Keratinocyte (primary cell): Measurements from ENCODE around the gene SFXN4. TPM values are rescaled to one million over a fixed set of nuclear protein-coding genes. Genes with fewer than 3 reads are reported as not detected.
A peak's percentile ranks its signal among the peaks of the same experiment; 100 is the strongest.

Source experiments
- DNase-seq: peaks from one replicate; pipeline ENCODE4 v3.0.0-alpha.2; 2011; ENCODE audit warnings: low read depth, missing footprints, low spot score
- FAIRE-seq: peaks from 2 replicates; lab custom pipeline; 2011; peaks lifted over from hg19 to GRCh38; lab: Jason Lieb, UNC
- H2AFZ ChIP-seq: 2 replicates; pipeline ENCODE4 v1.6.0; 2012; ENCODE audit warnings: low read length, control low read depth, inconsistent platforms; ENCODE audit not compliant: control insufficient read depth
- H3K27ac ChIP-seq: 2 replicates; pipeline ENCODE4 v1.5.1; 2011; ENCODE audit warnings: low read length; ENCODE audit not compliant: control insufficient read depth, insufficient read depth
- H3K27me3 ChIP-seq: 3 replicates; pipeline ENCODE4 v1.6.0; 2011; ENCODE audit warnings: low read length; ENCODE audit not compliant: control insufficient read depth, insufficient read depth; ENCODE audit errors: extremely low read depth
- H3K36me3 ChIP-seq, 2 experiments: 2 replicates in 1 of 2; 3 replicates in 1 of 2; pipeline ENCODE4 v1.5.1; 2011; ENCODE audit warnings: low read length in 2 of 2, mild to moderate bottlenecking in 1 of 2; ENCODE audit not compliant: control insufficient read depth in 2 of 2, insufficient read depth in 2 of 2; ENCODE audit errors: extremely low read depth in 1 of 2
- H3K4me1 ChIP-seq: 3 replicates; pipeline ENCODE4 v1.5.1; 2011; ENCODE audit warnings: low read length; ENCODE audit not compliant: control insufficient read depth, insufficient read depth; ENCODE audit errors: extremely low read depth
- H3K4me2 ChIP-seq: 3 replicates; pipeline ENCODE4 v1.6.0; 2011; ENCODE audit warnings: low read depth, low read length; ENCODE audit not compliant: control insufficient read depth, insufficient read depth; ENCODE audit errors: extremely low read depth
- H3K4me3 ChIP-seq, 3 experiments: fragments of 200-600 bp in 1 of 3; sonication (generic) in 1 of 3; 2 replicates in 2 of 3; 3 replicates in 1 of 3; pipeline ENCODE4 v1.5.1; 2011 to 2016; ENCODE audit warnings: low read length in 3 of 3, mild to moderate bottlenecking in 3 of 3, control low read depth in 2 of 3, inconsistent platforms in 1 of 3, low read depth in 1 of 3, mixed read lengths in 1 of 3, mixed run types in 1 of 3, moderate library complexity in 1 of 3; ENCODE audit not compliant: control insufficient read depth in 2 of 3, insufficient read depth in 2 of 3; ENCODE audit errors: extremely low read depth in 1 of 3
- H3K79me2 ChIP-seq: 2 replicates; pipeline ENCODE4 v1.6.0; 2012; ENCODE audit warnings: low read length; ENCODE audit not compliant: control insufficient read depth, insufficient read depth
- H3K9ac ChIP-seq: 3 replicates; pipeline ENCODE4 v1.6.0; 2011; ENCODE audit warnings: low read length; ENCODE audit not compliant: control insufficient read depth, insufficient read depth; ENCODE audit errors: extremely low read depth
- H3K9me1 ChIP-seq: 3 replicates; pipeline ENCODE4 v1.6.0; 2011; ENCODE audit warnings: low read length; ENCODE audit not compliant: control insufficient read depth, insufficient read depth; ENCODE audit errors: extremely low read depth
- H3K9me3 ChIP-seq: 2 replicates; pipeline ENCODE4 v1.5.1; 2012; ENCODE audit warnings: low read depth, low read length; ENCODE audit not compliant: control insufficient read depth
- H4K20me1 ChIP-seq: 3 replicates; pipeline ENCODE4 v1.6.0; 2011; ENCODE audit warnings: low read length; ENCODE audit not compliant: control insufficient read depth, insufficient read depth; ENCODE audit errors: extremely low read depth
- CTCF ChIP-seq, 3 experiments: IDR thresholded peaks in 1 of 3; conservative IDR thresholded peaks in 1 of 3; optimal IDR thresholded peaks in 1 of 3; 2 replicates in 2 of 3; 3 replicates in 1 of 3; pipeline versions ENCODE3 to v1.5.1; 2011; ENCODE audit warnings: low read length in 3 of 3, mild to moderate bottlenecking in 3 of 3, moderate library complexity in 2 of 3, control low read depth in 1 of 3, inconsistent platforms in 1 of 3; ENCODE audit not compliant: insufficient read depth in 2 of 3; ENCODE audit errors: extremely low read depth in 1 of 3
- EZH2 ChIP-seq: IDR thresholded peaks from one replicate; pipeline ENCODE4 v1.6.1; 2012; ENCODE audit warnings: inconsistent platforms, mild to moderate bottlenecking, low read length, moderate library complexity
- dilution Hi-C: fragments of 300-500 bp; cut with MboI; formaldehyde crosslinking; loops from one replicate; pipeline ENCODE4 v1.7.0; 2020; ENCODE audit warnings: low sequenced_read_pairs; ENCODE audit not compliant: extremely low pct_ligation_motif_present
- polyA plus RNA-seq, 5 experiments: library from polyadenylated mRNA; depleted of rRNA in 3 of 5; stranded (reverse) in 3 of 5; stranded (forward) in 1 of 5; unstranded in 1 of 5; fragments of >200 nt; gene quantifications; 1 replicate in 1 of 5; 2 replicates in 3 of 5; 3 replicates in 1 of 5; pipeline versions ENCODE4 v1.2.1 to v1.2.3, GENCODE V29; 2011 to 2012; ENCODE audit warnings: missing spikeins in 2 of 5, low read depth in 1 of 5, low replicate concordance in 1 of 5

Gene SFXN4
- polyA plus RNA-seq, 1 donor (not counting 4 experiments of a cell fraction or from before 2014, with no cell fraction given), result 27.6 TPM

- dilution Hi-C loops, result no loop called here
- FAIRE-seq (no peak), DNase-seq (no peak)
- no peak for TF ChIP-seq CTCF (optimal IDR thresholded peaks at IDR 0.05 in 1 of 3, IDR thresholded peaks at IDR 0.05 in 1 of 3, conservative IDR thresholded peaks at IDR 0.05 in 1 of 3; ENCODE audit: extremely low read depth in 1 of 3, insufficient read depth in 2 of 3, low read length in 3 of 3)
- TF ChIP-seq EZH2, result no peak
- H3K9me3 ChIP-seq, result no peaks in the 10 kb centered on the region
- H2AFZ ChIP-seq, result peak overlapping the region; percentile 39
- H3K9ac ChIP-seq, result peak overlapping the region; percentile 41
- peaks cover 18% of the 10 kb centered on the region for H3K79me2 ChIP-seq
- H3K4me3 ChIP-seq, result peak overlapping the region in 2 of 3 experiments; percentile 11 to 66
- no peaks in the 10 kb centered on the region for H3K36me3 ChIP-seq
- peak overlapping the region; percentile 80 for H3K4me2 ChIP-seq
- H3K4me1 ChIP-seq, result peaks cover 30% of the 10 kb centered on the region
- H3K27me3 ChIP-seq, result no peaks in the 10 kb centered on the region
- H3K9me1 ChIP-seq, result no peaks in the 10 kb centered on the region
- no peaks in the 10 kb centered on the region for H4K20me1 ChIP-seq
- peak overlapping the region; percentile 84 for H3K27ac ChIP-seq
Measured at GRCh38 chr10:119101366-119102098, 64.0 kb downstream of the SFXN4 start.

DNA sequence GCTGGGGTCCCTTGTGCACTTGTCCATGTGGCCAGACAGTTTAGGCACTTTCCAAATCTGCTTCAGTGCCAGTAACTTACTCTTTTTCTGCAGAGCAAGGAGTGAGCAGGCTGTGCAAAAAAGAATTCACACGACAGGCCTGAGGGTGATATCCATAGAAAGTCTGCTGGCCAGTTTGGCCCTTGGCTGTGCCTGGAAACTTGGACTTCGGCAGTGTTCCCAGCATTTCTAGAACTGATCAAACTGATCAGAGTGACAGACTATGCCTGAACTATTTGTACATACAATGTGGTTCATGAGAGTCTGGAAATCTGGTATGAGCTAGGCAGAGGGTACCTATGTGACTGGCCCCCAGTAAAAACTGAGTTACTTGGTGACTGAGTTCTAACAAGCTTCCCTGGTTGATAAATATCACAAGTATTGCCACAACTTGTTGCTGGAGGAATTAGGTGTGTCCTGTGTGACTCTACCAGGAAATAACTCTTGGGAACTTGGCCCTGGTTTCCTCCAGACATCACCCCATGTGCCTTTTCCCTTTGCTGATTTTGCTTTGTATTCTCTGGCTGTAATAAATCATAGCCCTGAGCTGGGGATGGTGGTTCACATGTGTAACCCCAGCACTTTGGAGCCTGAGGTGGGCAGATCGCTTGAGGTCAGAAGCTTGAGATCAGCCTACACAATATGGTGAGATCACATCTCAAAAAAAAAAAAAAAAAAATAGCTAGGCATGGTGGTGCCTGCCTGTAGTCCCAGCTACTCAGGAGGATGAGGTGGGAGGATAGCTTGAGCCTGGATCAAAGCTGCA, 64.9 kb downstream of the SFXN4 start:
- Histone ChIP-seq H3K27me3 (no peaks in the 10 kb centered on the region), H4K20me1 (no peaks in the 10 kb centered on the region), H3K4me3 (peak overlapping the region in 2 of 3 experiments; percentile 0 to 66), H3K4me2 (peak overlapping the region; percentile 80), H3K36me3 (no peaks in the 10 kb centered on the region), H3K4me1 (peaks cover 30% of the 10 kb centered on the region), H3K9me3 (no peaks in the 10 kb centered on the region), H3K79me2 (peaks cover 12% of the 10 kb centered on the region), H3K9ac (peak overlapping the region; percentile 41), H2AFZ (peak overlapping the region; percentile 65), H3K27ac (peak overlapping the region; percentile 84), H3K9me1 (no peaks in the 10 kb centered on the region)
- DNase-seq, result no peak
- dilution Hi-C loops, result no loop called here
- TF ChIP-seq CTCF (optimal IDR thresholded peaks at IDR 0.05 in 1 of 3, IDR thresholded peaks at IDR 0.05 in 1 of 3, conservative IDR thresholded peaks at IDR 0.05 in 1 of 3; ENCODE audit: extremely low read depth in 1 of 3, insufficient read depth in 2 of 3, low read length in 3 of 3) (no peak), EZH2 (no peak)
- peak; percentile 87 for FAIRE-seq
